ENCODE results near the gene SIAH1. TPM values are rescaled to one million over a fixed set of nuclear protein-coding genes. Genes with fewer than 3 reads are reported as not detected.
A peak's percentile ranks its signal among the peaks of the same experiment; 100 is the strongest.

The SIAH1 gene
- total RNA-seq, 1 donor from 2014 or later, result 73.9 TPM

DNA sequence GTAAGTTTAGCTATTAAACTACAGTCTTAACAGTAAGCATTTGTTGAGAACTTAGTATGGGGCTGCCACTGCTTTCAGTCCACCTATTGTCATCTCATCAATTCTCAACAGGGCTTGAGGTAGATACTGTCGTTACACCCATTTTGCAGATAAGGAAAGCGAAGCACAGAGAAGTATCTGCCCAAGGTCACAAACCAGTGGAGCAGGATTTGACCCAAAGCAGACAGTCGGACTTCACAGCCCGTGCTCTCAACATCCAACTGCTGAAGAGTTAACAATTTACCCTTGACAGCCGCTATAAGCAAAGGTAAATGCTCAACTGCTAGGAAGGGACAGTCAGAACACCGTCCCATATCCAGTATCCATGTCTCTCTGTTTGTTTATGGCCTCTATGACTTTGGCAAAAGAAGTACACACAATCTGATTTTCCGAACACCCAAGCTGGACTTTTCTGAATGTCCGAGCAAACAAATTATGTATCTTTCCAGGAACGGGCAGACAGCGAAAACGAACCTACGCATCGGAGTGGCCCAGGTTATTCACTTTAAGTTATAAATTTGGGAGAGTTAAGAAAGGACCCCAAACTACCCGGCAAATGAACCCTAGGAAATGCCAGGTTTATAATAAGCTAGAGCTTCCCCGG lies 1.2 kb downstream of the SIAH1 start:
- H3K4me1 Mint-ChIP-seq, result peaks cover 32% of the 10 kb centered on the region
- peak overlapping the region; percentile 88 for H3K4me2 ChIP-seq

GRCh38 chr16:48383009-48383876 lies 2.0 kb downstream of the SIAH1 start:
- Histone ChIP-seq H2AFZ (replicated peaks) (no peak overlapping the region), H3F3A (ENCODE audit: low read depth) (peaks cover 38% of the 10 kb centered on the region), H3K4me3 (peak overlapping the region; percentile 98), H3K79me2 (ENCODE audit: low read depth) (peaks cover 63% of the 10 kb centered on the region), H3K9me3 (ENCODE audit: low read depth) (no peaks in the 10 kb centered on the region), H3K27ac (no peak overlapping the region), H3K36me3 (no peaks in the 10 kb centered on the region), H3K27me3 (no peaks in the 10 kb centered on the region), H4K20me1 (ENCODE audit: low read depth) (peaks cover 40% of the 10 kb centered on the region), H3K4me2 (peak overlapping the region; percentile 88), H3K9ac (peak overlapping the region; percentile 84), H3K4me1 (peaks cover 32% of the 10 kb centered on the region)
- Mint-ChIP-seq H3K27me3 (ENCODE audit: insufficient read depth, low read depth) (peaks cover 8% of the 10 kb centered on the region), H3K4me3 (peak overlapping the region; percentile 97), H3K36me3 (peaks cover 26% of the 10 kb centered on the region), H3K4me1 (peaks cover 35% of the 10 kb centered on the region), H3K9me3 (peaks cover 22% of the 10 kb centered on the region), H3K27ac (peak overlapping the region; percentile 9)
- DNase-seq (ENCODE audit: low spot score), result no peak
- TF ChIP-seq EZH2phosphoT487 (IDR thresholded peaks at IDR 0.05) (no peak), EZH2 (IDR thresholded peaks at IDR 0.05) (no peak), CTCF (IDR thresholded peaks at IDR 0.05) (no peak)

More for the DNA sequence above, 1.2 kb downstream of the SIAH1 start:
- no peak for TF ChIP-seq CTCF (IDR thresholded peaks at IDR 0.05)
- TF ChIP-seq EZH2phosphoT487 (IDR thresholded peaks at IDR 0.05), result peak; percentile 23
- no peak for TF ChIP-seq EZH2 (IDR thresholded peaks at IDR 0.05)
- H3K9ac ChIP-seq, result peak overlapping the region; percentile 84
- DNase-seq (ENCODE audit: low spot score), result no peak
- H3K9me3 ChIP-seq (ENCODE audit: low read depth), result no peaks in the 10 kb centered on the region
- peaks cover 22% of the 10 kb centered on the region for H3K9me3 Mint-ChIP-seq
- H3K4me3 ChIP-seq, result peak overlapping the region; percentile 98
- peaks cover 31% of the 10 kb centered on the region for H3K4me1 ChIP-seq
- H4K20me1 ChIP-seq (ENCODE audit: low read depth), result peaks cover 33% of the 10 kb centered on the region
- peak overlapping the region; percentile 98 for H3K27ac Mint-ChIP-seq
- peaks cover 21% of the 10 kb centered on the region for H3K36me3 Mint-ChIP-seq
- H3K27ac ChIP-seq, result peak overlapping the region; percentile 92
- H3K79me2 ChIP-seq (ENCODE audit: low read depth), result peaks cover 55% of the 10 kb centered on the region
- H3F3A ChIP-seq (ENCODE audit: low read depth), result peaks cover 38% of the 10 kb centered on the region
- H3K36me3 ChIP-seq, result no peaks in the 10 kb centered on the region
- peaks cover 8% of the 10 kb centered on the region for H3K27me3 Mint-ChIP-seq (ENCODE audit: insufficient read depth, low read depth)
- H2AFZ ChIP-seq (replicated peaks), result peak overlapping the region; percentile 2
- H3K27me3 ChIP-seq, result no peaks in the 10 kb centered on the region
- H3K4me3 Mint-ChIP-seq, result peak overlapping the region; percentile 97

DNA sequence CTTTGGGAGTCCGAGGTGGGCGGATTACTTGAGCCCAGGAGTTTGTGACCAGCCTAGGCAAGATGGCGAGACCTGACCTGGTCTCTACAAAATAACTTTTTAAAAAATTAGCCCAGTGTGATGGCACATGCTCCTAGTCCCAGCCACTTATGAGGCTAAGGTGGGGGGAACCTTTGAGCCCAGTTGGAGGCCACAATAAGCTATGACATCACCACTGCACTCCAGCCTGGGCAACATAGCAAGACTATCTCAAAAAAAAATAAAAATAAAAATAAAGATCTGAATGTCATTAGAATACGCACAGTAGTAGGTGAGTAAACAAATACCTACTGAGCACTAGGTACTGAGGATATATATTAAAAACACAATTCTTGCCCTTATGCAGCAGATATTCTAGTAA lies 3.1 kb downstream of the SIAH1 start:
- Histone ChIP-seq H3K4me3 (no peak overlapping the region), H3K27ac (no peak overlapping the region), H3K36me3 (no peaks in the 10 kb centered on the region), H2AFZ (replicated peaks) (no peak overlapping the region), H3F3A (ENCODE audit: low read depth) (peaks cover 35% of the 10 kb centered on the region), H4K20me1 (ENCODE audit: low read depth) (peaks cover 51% of the 10 kb centered on the region), H3K79me2 (ENCODE audit: low read depth) (peaks cover 74% of the 10 kb centered on the region), H3K9ac (no peak overlapping the region), H3K27me3 (no peaks in the 10 kb centered on the region), H3K4me2 (no peak overlapping the region), H3K4me1 (peaks cover 32% of the 10 kb centered on the region), H3K9me3 (ENCODE audit: low read depth) (no peaks in the 10 kb centered on the region)
- H3K27ac Mint-ChIP-seq, result no peak overlapping the region
- no peak overlapping the region for H3K4me3 Mint-ChIP-seq
- H3K9me3 Mint-ChIP-seq, result peaks cover 22% of the 10 kb centered on the region
- no peak for DNase-seq (ENCODE audit: low spot score)
- H3K4me1 Mint-ChIP-seq, result peaks cover 35% of the 10 kb centered on the region
- peaks cover 26% of the 10 kb centered on the region for H3K36me3 Mint-ChIP-seq
- H3K27me3 Mint-ChIP-seq (ENCODE audit: insufficient read depth, low read depth), result peaks cover 8% of the 10 kb centered on the region
- TF ChIP-seq EZH2phosphoT487 (IDR thresholded peaks at IDR 0.05) (no peak), EZH2 (IDR thresholded peaks at IDR 0.05) (no peak), CTCF (IDR thresholded peaks at IDR 0.05) (no peak)
